Ovary (tissue), 9 donors: Measurements from ENCODE around the gene PDE4C. TPM values are rescaled to one million over a fixed set of nuclear protein-coding genes. Genes with fewer than 3 reads are reported as not detected.

Experiments
- DNase-seq, 5 donors: peaks; one replicate each; pipeline ENCODE4 v3.0.0-alpha.2; 2019 to 2020
- H3K27ac ChIP-seq, 2 donors: fragments of 200-600 bp; one replicate each; pipeline versions ENCODE4 v1.5.1 to v1.8.0; 2019 to 2022
- H3K27me3 ChIP-seq: fragments of 200-600 bp; one replicate; pipeline ENCODE4 v1.8.0; 2022
- H3K36me3 ChIP-seq: fragments of 200-600 bp; sonication (generic); one replicate; pipeline ENCODE4 v1.5.1; 2019
- H3K4me1 ChIP-seq: one replicate; pipeline ENCODE4 v1.8.1; 2013; ENCODE audit warnings: mild to moderate bottlenecking, moderate library complexity; ENCODE audit not compliant: insufficient read depth
- H3K4me3 ChIP-seq: fragments of 200-600 bp; sonication (generic); one replicate; pipeline ENCODE4 v1.5.1; 2017
- H3K9me3 ChIP-seq, 2 donors: fragments of 200-600 bp in 1 of 2; sonication (generic) in 1 of 2; one replicate each; pipeline versions ENCODE4 v1.5.1 to v1.8.1; 2013 to 2019; ENCODE audit warnings: mild to moderate bottlenecking in 1 of 2, moderate library complexity in 1 of 2
- EP300 ChIP-seq: sonication (generic); formaldehyde crosslinking; IDR thresholded peaks from one replicate; pipeline ENCODE4 v1.6.1; 2017; ENCODE audit warnings: antibody characterized with exemption
- POLR2A ChIP-seq: fragments of 450-650 bp; IDR thresholded peaks from one replicate; pipeline ENCODE4 v1.6.1; 2017; ENCODE audit warnings: antibody characterized with exemption, mild to moderate bottlenecking, moderate library complexity
- WGBS, 3 donors: extraction: QIAGEN DNeasy Blood & Tissue Kit in 1 of 3; methylation state at CpG; one replicate each; pipeline versions ENCODE4 v1.1.5 to v1.1.7; 2013 to 2017; 5-methylcytosine and 5-hydroxymethylcytosine counted together
- intact Hi-C, 4 donors: fragments of 100-400 bp; cut with DNase I; formaldehyde crosslinking; loops; one replicate each; pipeline versions ENCODE4 v1.11.0 to v1.15.1; 2022 to 2023
- polyA plus RNA-seq, 2 donors: library from polyadenylated mRNA; stranded (reverse); fragments of 200-250 nt in 1 of 2; fragments of 350-450 nt in 1 of 2; fragmentation: Illumina TruSeq in 1 of 2; extraction: RNeasy Lipid Tissue Mini Kit (QIAGEN cat#74804) in 1 of 2; gene quantifications; one replicate each; pipeline ENCODE4 v1.2.3, GENCODE V29; 2013 to 2014
- total RNA-seq, 7 donors: library from RNA; depleted of rRNA in 2 of 7; stranded (reverse); fragments of >200 nt in 2 of 7; fragmentation: NEBNext Ultra II Directional in 3 of 7; extraction: Animal tissue kit (Norgen Biotek cat#: 25700) in 3 of 7; gene quantifications; one replicate each; pipeline versions ENCODE4 v1.1.0 to v1.2.4, GENCODE V29; 2016 to 2023
- TF ChIP-seq, protein P1 (sequence below), 3 donors: fragments of 450-650 bp in 2 of 3; fragments of 200-600 bp in 1 of 3; IDR thresholded peaks; one replicate each; pipeline versions ENCODE4 v1.5.1 to v1.8.0; 2016 to 2022; ENCODE audit warnings: antibody characterized with exemption in 3 of 3, mild to moderate bottlenecking in 1 of 3
- donor health status: DM: no; HTN: no; CAD: no; lungs with moderate emphysema.
- donor health status: DM: no; HTN: no; CAD: no.
- donor health status: Bipolar disorder and iron deficiency.
- donor health status: DM: yes; HTN: yes; CAD: no.
- donor health status: DM: no; HTN: no; CAD: no.
- donor health status: DM: yes; HTN: yes; CAD: no.

Gene PDE4C
- total and polyA plus RNA-seq, 9 donors, result 0.50 to 1.7 (median 0.98) TPM; not detected in 1

DNA sequence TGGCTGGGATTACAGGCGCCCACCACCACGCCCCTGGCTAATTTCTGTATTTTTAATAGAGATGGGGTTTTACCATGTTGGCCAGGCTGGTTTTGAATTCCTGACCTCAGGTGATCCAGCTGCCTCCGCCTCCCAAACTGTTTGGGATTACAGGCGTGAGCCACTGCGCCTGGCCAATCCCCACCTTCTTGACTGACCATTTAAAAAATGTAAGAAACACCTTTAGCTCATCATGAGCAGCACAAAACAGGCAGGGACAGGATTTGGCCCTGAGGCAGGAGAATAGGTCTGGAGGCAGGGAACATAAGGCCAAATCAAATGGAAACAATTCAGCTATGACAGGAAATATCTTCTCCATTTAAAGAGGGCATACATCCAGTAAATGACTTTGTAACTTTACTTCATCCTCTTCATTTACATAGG is 34.6 kb downstream of the PDE4C start:
- Histone ChIP-seq H3K36me3 (no peaks in the 10 kb centered on the region), H3K4me3 (peak overlapping the region; percentile 57), H3K9me3 (no peaks in the 10 kb centered on the region), H3K27me3 (no peaks in the 10 kb centered on the region), H3K27ac (peak overlapping the region; percentile 76 to 95), H3K4me1 (peaks cover 6% of the 10 kb centered on the region)
- WGBS, 3 donors, result 44 to 51% (median 47%) methylated on average over 5 of the region's 5 CpGs
- intact Hi-C loops, result loop anchor here in 3 of 4 donors (2.0 to 10.0 kb wide), 4 partner anchors 61 to 223 kb away; partner anchors contain the start of gene SSBP4 (in 1 of the 3)
- no peak for DNase-seq
- peak; percentile 17 for TF ChIP-seq POLR2A
- TF ChIP-seq, protein P1, sequence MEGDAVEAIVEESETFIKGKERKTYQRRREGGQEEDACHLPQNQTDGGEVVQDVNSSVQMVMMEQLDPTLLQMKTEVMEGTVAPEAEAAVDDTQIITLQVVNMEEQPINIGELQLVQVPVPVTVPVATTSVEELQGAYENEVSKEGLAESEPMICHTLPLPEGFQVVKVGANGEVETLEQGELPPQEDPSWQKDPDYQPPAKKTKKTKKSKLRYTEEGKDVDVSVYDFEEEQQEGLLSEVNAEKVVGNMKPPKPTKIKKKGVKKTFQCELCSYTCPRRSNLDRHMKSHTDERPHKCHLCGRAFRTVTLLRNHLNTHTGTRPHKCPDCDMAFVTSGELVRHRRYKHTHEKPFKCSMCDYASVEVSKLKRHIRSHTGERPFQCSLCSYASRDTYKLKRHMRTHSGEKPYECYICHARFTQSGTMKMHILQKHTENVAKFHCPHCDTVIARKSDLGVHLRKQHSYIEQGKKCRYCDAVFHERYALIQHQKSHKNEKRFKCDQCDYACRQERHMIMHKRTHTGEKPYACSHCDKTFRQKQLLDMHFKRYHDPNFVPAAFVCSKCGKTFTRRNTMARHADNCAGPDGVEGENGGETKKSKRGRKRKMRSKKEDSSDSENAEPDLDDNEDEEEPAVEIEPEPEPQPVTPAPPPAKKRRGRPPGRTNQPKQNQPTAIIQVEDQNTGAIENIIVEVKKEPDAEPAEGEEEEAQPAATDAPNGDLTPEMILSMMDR (IDR thresholded peaks at IDR 0.05), result no peak

DNA sequence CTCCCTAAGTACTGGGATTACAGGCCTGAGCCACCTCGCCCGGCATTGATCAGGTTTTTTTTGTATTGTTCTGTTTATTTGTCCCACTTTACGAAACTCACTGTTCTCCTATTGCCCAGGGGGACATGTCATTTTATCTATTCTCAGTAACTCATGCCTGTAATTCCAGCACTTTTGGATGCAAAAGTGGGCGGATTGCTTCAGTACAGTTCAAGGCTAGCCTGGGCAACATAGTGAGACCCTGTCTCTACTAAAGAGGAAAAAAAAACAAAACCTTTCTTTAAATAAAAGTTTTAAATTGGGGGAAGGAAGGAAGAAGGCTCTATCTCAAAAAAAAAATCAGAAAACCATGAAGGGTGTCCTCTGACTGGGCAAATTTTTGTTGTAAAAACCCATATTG is 36.0 kb downstream of the PDE4C start:
- no peak for DNase-seq
- Histone ChIP-seq H3K27ac (no peak overlapping the region), H3K27me3 (no peaks in the 10 kb centered on the region), H3K4me1 (peaks cover 6% of the 10 kb centered on the region), H3K4me3 (no peak overlapping the region), H3K9me3 (no peaks in the 10 kb centered on the region), H3K36me3 (no peaks in the 10 kb centered on the region)
- intact Hi-C loops, result loop anchor here in 2 of 4 donors (5.0 to 10.0 kb wide), 3 partner anchors 65 to 225 kb away; partner anchors contain the start of gene SSBP4 (in 1 of the 2)
- TF ChIP-seq POLR2A (no peak), EP300 (no peak)
- TF ChIP-seq, protein P1 (IDR thresholded peaks at IDR 0.05), result no peak
- 89 to 94% (median 93%) methylated on average over 4 of the region's 4 CpGs for WGBS, 3 donors

GRCh38 chr19:18185538-18185937 is 40.7 kb downstream of the PDE4C start:
- no peak for DNase-seq
- no peak overlapping the region for H3K4me3 ChIP-seq
- intact Hi-C loops, result no loop called here
- no peak overlapping the region for H3K27ac ChIP-seq
- TF ChIP-seq POLR2A, result no peak
- TF ChIP-seq, protein P1 (IDR thresholded peaks at IDR 0.05), result no peak
- no peaks in the 10 kb centered on the region for H3K36me3 ChIP-seq
- no peaks in the 10 kb centered on the region for H3K4me1 ChIP-seq
- WGBS, 3 donors, result 49 to 60% (median 58%) methylated on average over 6 of the region's 6 CpGs
- H3K27me3 ChIP-seq, result no peaks in the 10 kb centered on the region
- no peaks in the 10 kb centered on the region for H3K9me3 ChIP-seq

- Histone ChIP-seq H3K36me3 (no peaks in the 10 kb centered on the region), H3K4me1 (no peaks in the 10 kb centered on the region), H3K4me3 (no peak overlapping the region), H3K27me3 (no peaks in the 10 kb centered on the region), H3K9me3 (no peaks in the 10 kb centered on the region), H3K27ac (no peak overlapping the region)
- DNase-seq, result no peak
- no peak for TF ChIP-seq POLR2A
- TF ChIP-seq, protein P1 (IDR thresholded peaks at IDR 0.05), result no peak
- TF ChIP-seq EP300, result no peak
- intact Hi-C loops, result no loop called here
Measured at GRCh38 chr19:18183529-18183928, 42.7 kb downstream of the PDE4C start.
